Measurements from ENCODE around the gene KLHL26. TPM values are rescaled to one million over a fixed set of nuclear protein-coding genes. Genes with fewer than 3 reads are reported as not detected.

KLHL26 gene
- total and polyA plus RNA-seq, 2 of the 13 experiments (the other 11 are each of a cell fraction or from before 2014, with no cell fraction given): 1.5 to 1.7 TPM

DNA sequence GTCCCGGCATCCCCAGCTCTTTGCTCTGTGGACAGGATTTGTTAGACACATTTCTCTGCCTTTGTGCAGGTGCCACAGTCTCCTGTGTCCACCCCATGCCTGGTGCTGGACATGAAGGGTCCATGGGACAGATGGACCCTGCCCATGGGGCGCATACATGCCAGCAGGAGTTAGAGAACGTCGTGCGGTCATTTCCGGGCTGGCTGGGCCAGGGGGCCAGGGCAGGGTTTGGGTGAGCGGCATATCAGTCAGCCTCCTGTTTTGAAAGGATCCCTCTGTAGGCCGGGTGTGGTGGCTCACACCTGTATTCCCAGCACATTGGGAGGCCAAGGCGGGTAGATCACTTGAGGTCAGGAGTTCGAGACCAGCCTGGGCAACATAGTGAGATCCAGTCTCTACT lies 11.0 kb downstream of the KLHL26 start (continued):
- TF ChIP-seq, protein P1, sequence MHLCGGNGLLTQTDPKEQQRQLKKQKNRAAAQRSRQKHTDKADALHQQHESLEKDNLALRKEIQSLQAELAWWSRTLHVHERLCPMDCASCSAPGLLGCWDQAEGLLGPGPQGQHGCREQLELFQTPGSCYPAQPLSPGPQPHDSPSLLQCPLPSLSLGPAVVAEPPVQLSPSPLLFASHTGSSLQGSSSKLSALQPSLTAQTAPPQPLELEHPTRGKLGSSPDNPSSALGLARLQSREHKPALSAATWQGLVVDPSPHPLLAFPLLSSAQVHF (CRISPR knock-in tag; IDR thresholded peaks at IDR 0.05): no peak
- TF ChIP-seq MBNL3 (CRISPR knock-in tag; conservative IDR thresholded peaks at IDR 0.05) (no peak), ZNF83 (CRISPR knock-in tag; IDR thresholded peaks at IDR 0.05; ENCODE audit: borderline replicate concordance) (no peak), ETV6 (CRISPR knock-in tag; conservative IDR thresholded peaks at IDR 0.05) (no peak)
- TF ChIP-seq, protein P2, sequence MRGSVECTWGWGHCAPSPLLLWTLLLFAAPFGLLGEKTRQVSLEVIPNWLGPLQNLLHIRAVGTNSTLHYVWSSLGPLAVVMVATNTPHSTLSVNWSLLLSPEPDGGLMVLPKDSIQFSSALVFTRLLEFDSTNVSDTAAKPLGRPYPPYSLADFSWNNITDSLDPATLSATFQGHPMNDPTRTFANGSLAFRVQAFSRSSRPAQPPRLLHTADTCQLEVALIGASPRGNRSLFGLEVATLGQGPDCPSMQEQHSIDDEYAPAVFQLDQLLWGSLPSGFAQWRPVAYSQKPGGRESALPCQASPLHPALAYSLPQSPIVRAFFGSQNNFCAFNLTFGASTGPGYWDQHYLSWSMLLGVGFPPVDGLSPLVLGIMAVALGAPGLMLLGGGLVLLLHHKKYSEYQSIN (CRISPR knock-in tag; IDR thresholded peaks at IDR 0.05; ENCODE audit: borderline replicate concordance): no peak

DNA sequence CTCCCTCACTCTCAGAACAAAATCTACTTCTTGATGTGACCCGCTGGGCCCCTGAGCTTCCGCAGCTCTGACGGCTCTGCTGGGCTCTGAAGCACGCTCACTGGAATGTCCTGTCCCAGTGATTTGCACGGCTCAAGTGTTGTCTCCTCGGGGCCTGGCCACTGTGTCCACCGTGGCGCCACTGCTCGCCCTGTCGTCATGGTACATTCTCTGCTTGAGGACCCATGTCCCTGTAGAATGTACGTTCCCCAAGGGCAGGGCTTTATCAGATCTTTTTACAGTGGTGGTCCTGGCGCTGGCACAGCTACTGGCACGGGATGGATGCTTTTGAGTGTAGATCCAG lies 12.1 kb downstream of the KLHL26 start:
- no peak overlapping the region for H2AFZ ChIP-seq (ENCODE audit: low read length)
- no peaks in the 10 kb centered on the region for H3K9me3 ChIP-seq (ENCODE audit: low read length)
- FAIRE-seq (no peak), ATAC-seq (no peak), DNase-seq (ENCODE audit: low spot score) (no peak)
- no peaks in the 10 kb centered on the region for H4K20me1 ChIP-seq (ENCODE audit: insufficient read depth, low read length)
- H3K27ac ChIP-seq (ENCODE audit: extremely low read length, insufficient read depth, low read length): no peak overlapping the region
- H3K4me1 ChIP-seq (ENCODE audit: insufficient read depth, low read length): peaks cover 10% of the 10 kb centered on the region; the same call in 1 of the 2 replicates
- intact Hi-C loops (cut with micrococcal nuclease; ENCODE audit: unreplicated experiment): no loop called here
- WGBS (ENCODE audit: low lambda C conversion rate): 98% methylated on average over 13 of the region's 13 CpGs
- no TSS peak for BruUV-seq (replicated peaks)
- no peaks in the 10 kb centered on the region; a peak in 1 of 5 replicates for H3K36me3 ChIP-seq (replicated peaks in 1 of 2; ENCODE audit: control insufficient read depth in 1 of 2, insufficient read depth in 2 of 2, low read length in 2 of 2)
- no peak overlapping the region for H3K4me3 ChIP-seq (replicated peaks in 1 of 3; ENCODE audit: insufficient read depth in 1 of 3, low read depth in 2 of 3, low read length in 3 of 3)
- ChIA-PET POLR2A (no interaction called here), CTCF (ENCODE audit: low intra/inter-chr PET ratio, low total read pairs) (no interaction called here)
- no peaks in the 10 kb centered on the region for H3K27me3 ChIP-seq (ENCODE audit: control insufficient read depth in 1 of 2, insufficient read depth in 2 of 2, low read length in 2 of 2)
- H3K9ac ChIP-seq (ENCODE audit: insufficient read depth, low read depth, low read length): no peak overlapping the region
- in situ Hi-C loops (cut with HindIII; ENCODE audit: extremely low pct_ligation_motif_present, low pct_unique_long_range_greater_than_20kb): no loop called here
- H3K4me2 ChIP-seq (ENCODE audit: low read depth, low read length): no peak overlapping the region
- TF ChIP-seq ZNF296 (CRISPR knock-in tag; conservative IDR thresholded peaks at IDR 0.05) (no peak), NFE2L1 (CRISPR knock-in tag; IDR thresholded peaks at IDR 0.05; ENCODE audit: borderline replicate concordance) (no peak), ZNF891 (CRISPR knock-in tag; IDR thresholded peaks at IDR 0.05) (no peak), SP2 (CRISPR knock-in tag; IDR thresholded peaks at IDR 0.05) (no peak), NAIF1 (CRISPR knock-in tag; IDR thresholded peaks at IDR 0.05; ENCODE audit: borderline replicate concordance) (no peak), ZNF746 (CRISPR knock-in tag; IDR thresholded peaks at IDR 0.05) (no peak), CREB1 (IDR thresholded peaks at IDR 0.05) (no peak), CREB1 (CRISPR knock-in tag; IDR thresholded peaks at IDR 0.05) (no peak), CEBPG (CRISPR knock-in tag; IDR thresholded peaks at IDR 0.05) (no peak), ATRX (CRISPR knock-in tag; IDR thresholded peaks at IDR 0.05; ENCODE audit: borderline replicate concordance) (no peak)
- TF ChIP-seq, protein P3, sequence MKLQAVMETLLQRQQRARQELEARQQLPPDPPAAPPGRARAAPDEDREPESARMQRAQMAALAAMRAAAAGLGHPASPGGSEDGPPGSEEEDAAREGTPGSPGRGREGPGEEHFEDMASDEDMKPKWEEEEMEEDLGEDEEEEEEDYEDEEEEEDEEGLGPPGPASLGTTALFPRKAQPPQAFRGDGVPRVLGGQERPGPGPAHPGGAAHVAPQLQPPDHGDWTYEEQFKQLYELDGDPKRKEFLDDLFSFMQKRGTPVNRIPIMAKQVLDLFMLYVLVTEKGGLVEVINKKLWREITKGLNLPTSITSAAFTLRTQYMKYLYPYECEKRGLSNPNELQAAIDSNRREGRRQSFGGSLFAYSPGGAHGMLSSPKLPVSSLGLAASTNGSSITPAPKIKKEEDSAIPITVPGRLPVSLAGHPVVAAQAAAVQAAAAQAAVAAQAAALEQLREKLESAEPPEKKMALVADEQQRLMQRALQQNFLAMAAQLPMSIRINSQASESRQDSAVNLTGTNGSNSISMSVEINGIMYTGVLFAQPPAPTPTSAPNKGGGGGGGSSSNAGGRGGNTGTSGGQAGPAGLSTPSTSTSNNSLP (IDR thresholded peaks at IDR 0.05; ENCODE audit: low read depth, low read length): no peak
- TF ChIP-seq, protein P4, sequence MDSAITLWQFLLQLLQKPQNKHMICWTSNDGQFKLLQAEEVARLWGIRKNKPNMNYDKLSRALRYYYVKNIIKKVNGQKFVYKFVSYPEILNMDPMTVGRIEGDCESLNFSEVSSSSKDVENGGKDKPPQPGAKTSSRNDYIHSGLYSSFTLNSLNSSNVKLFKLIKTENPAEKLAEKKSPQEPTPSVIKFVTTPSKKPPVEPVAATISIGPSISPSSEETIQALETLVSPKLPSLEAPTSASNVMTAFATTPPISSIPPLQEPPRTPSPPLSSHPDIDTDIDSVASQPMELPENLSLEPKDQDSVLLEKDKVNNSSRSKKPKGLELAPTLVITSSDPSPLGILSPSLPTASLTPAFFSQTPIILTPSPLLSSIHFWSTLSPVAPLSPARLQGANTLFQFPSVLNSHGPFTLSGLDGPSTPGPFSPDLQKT (CRISPR knock-in tag; IDR thresholded peaks at IDR 0.05; ENCODE audit: borderline replicate concordance): no peak
- peaks cover 4% of the 10 kb centered on the region for H3K79me2 ChIP-seq (ENCODE audit: insufficient read depth, low read length)
